COLO668 (cell line): Measurements from ENCODE around the gene CALHM3.
"Not testable (repeated sequence)": the region's sequence is repeated elsewhere in the genome, so short reads cannot be mapped to it uniquely, and the experiment has no call there.

Source experiments
- DNase-seq: peaks from one replicate; lab custom pipeline; 2025; ENCODE audit not compliant: unreplicated experiment; lab: John Stamatoyannopoulos, UW

CALHM3 gene

GRCh38 chr10:103479135-103479534, at the start of gene CALHM3:
Gene CALHM3, minus strand, starts transcription at chr10:103479240. Its CDS starts 208 bp downstream, at chr10:103479032.
- DNase-seq = peak; percentile 54

GRCh38 chr10:103528549-103528948, 49.5 kb upstream of the CALHM3 start:
- DNase-seq = no peak

- DNase-seq = not testable (repeated sequence)
Measured at GRCh38 chr10:103527476-103527875, 48.4 kb upstream of the CALHM3 start.

- DNase-seq = no peak
Measured at GRCh38 chr10:103525901-103526300, 46.9 kb upstream of the CALHM3 start.

GRCh38 chr10:103523683-103524082, 44.6 kb upstream of the CALHM3 start:
- no peak for DNase-seq

- DNase-seq = not testable (repeated sequence)
Measured at GRCh38 chr10:103522006-103522405, 43.0 kb upstream of the CALHM3 start.

GRCh38 chr10:103519798-103520197, 40.8 kb upstream of the CALHM3 start:
- no peak for DNase-seq

- no peak for DNase-seq
Measured at GRCh38 chr10:103517234-103518085, 38.4 kb upstream of the CALHM3 start.

GRCh38 chr10:103514244-103514643, 35.2 kb upstream of the CALHM3 start:
- no peak for DNase-seq

- no peak for DNase-seq
Measured at GRCh38 chr10:103513380-103514060, 34.5 kb upstream of the CALHM3 start.

- DNase-seq = peak; percentile 15
Measured at GRCh38 chr10:103512591-103513379, 33.7 kb upstream of the CALHM3 start.

- no peak for DNase-seq
Measured at GRCh38 chr10:103512166-103512565, 33.1 kb upstream of the CALHM3 start.

GRCh38 chr10:103510791-103511752, 32.0 kb upstream of the CALHM3 start:
- DNase-seq = no peak

GRCh38 chr10:103510046-103510685, 31.1 kb upstream of the CALHM3 start:
- no peak for DNase-seq

- peak; percentile 88 for DNase-seq
Measured at GRCh38 chr10:103507235-103508191, 28.5 kb upstream of the CALHM3 start.

GRCh38 chr10:103506061-103506460, 27.0 kb upstream of the CALHM3 start:
- DNase-seq = no peak

GRCh38 chr10:103504181-103504783, 25.2 kb upstream of the CALHM3 start:
- DNase-seq = peak; percentile 22

GRCh38 chr10:103503777-103504176, 24.7 kb upstream of the CALHM3 start:
- DNase-seq = not testable (repeated sequence)
